ENCODE data around the gene VCAM1. TPM values are rescaled to one million over a fixed set of nuclear protein-coding genes. Genes with fewer than 3 reads are reported as not detected.

The VCAM1 gene
- total RNA-seq, 1 experiment from 2014 or later, result 0.08 TPM

- TF ChIP-seq TCF7L2 (IDR thresholded peaks at IDR 0.05; ENCODE audit: low read depth, low read length) (no peak), POLR2AphosphoS5 (IDR thresholded peaks at IDR 0.05; ENCODE audit: low read depth, low read length) (no peak), REST (IDR thresholded peaks at IDR 0.05; ENCODE audit: insufficient read depth in 1 of 2, low read depth in 2 of 2, low read length in 1 of 2) (no peak), SIN3A (IDR thresholded peaks at IDR 0.05; ENCODE audit: borderline replicate concordance, insufficient read depth, low read depth, low read length) (no peak), CTCF (IDR thresholded peaks at IDR 0.05) (no peak)
- Histone ChIP-seq H3K36me3 (ENCODE audit: control insufficient read depth, insufficient read depth, low read length) (no peaks in the 10 kb centered on the region), H3K4me3 (ENCODE audit: low read depth in 2 of 2, low read length in 2 of 2) (no peak overlapping the region), H3K4me1 (ENCODE audit: control insufficient read depth, insufficient read depth, low read length) (no peaks in the 10 kb centered on the region), H3K27me3 (ENCODE audit: control insufficient read depth, insufficient read depth, low read length) (no peaks in the 10 kb centered on the region), H3K9me3 (ENCODE audit: control insufficient read depth, insufficient read depth, low read depth, low read length) (no peaks in the 10 kb centered on the region), H3K27ac (ENCODE audit: low read length) (no peak overlapping the region)
- in situ Hi-C loops (cut with HindIII; ENCODE audit: low pct_unique_long_range_greater_than_20kb, low sequenced_read_pairs), result no loop called here
- POLR2A ChIA-PET, result no interaction called here
- no peak for DNase-seq (ENCODE audit: low read depth, low spot score)
- intact Hi-C loops (cut with micrococcal nuclease; ENCODE audit: unreplicated experiment), result no loop called here
- no peak for ATAC-seq
- no TSS peak for BruUV-seq (replicated peaks)
- CTCF ChIA-PET, result no interaction called here
These were observed 50.5 kb downstream of the VCAM1 start for GRCh38 chr1:100769906-100770646.

- Histone ChIP-seq H3K27ac (ENCODE audit: low read length) (no peak overlapping the region), H3K4me3 (ENCODE audit: low read depth in 2 of 2, low read length in 2 of 2) (no peak overlapping the region), H3K27me3 (ENCODE audit: control insufficient read depth, insufficient read depth, low read length) (no peaks in the 10 kb centered on the region), H3K36me3 (ENCODE audit: control insufficient read depth, insufficient read depth, low read length) (no peaks in the 10 kb centered on the region), H3K9me3 (ENCODE audit: control insufficient read depth, insufficient read depth, low read depth, low read length) (no peaks in the 10 kb centered on the region), H3K4me1 (ENCODE audit: control insufficient read depth, insufficient read depth, low read length) (no peaks in the 10 kb centered on the region)
- in situ Hi-C loops (cut with HindIII; ENCODE audit: low pct_unique_long_range_greater_than_20kb, low sequenced_read_pairs) (no loop called here), intact Hi-C loops (cut with micrococcal nuclease; ENCODE audit: unreplicated experiment) (no loop called here)
- ChIA-PET CTCF (no interaction called here), POLR2A (no interaction called here)
- DNase-seq (ENCODE audit: low read depth, low spot score) (no peak), ATAC-seq (no peak)
- no TSS peak for BruUV-seq (replicated peaks)
- TF ChIP-seq REST (IDR thresholded peaks at IDR 0.05; ENCODE audit: insufficient read depth in 1 of 2, low read depth in 2 of 2, low read length in 1 of 2), result no peak
- no peak for TF ChIP-seq TCF7L2 (IDR thresholded peaks at IDR 0.05; ENCODE audit: low read depth, low read length)
These were observed 53.9 kb downstream of the VCAM1 start for GRCh38 chr1:100773444-100773843.

All from Panc1 (cell line).